LHCN-M2 (cell line): Measurements from ENCODE around the gene RBP5. TPM values are rescaled to one million over a fixed set of nuclear protein-coding genes. Genes with fewer than 3 reads are reported as not detected.
A peak's percentile ranks its signal among the peaks of the same experiment; 100 is the strongest.

Experiments
- DNase-seq: peaks from one replicate; pipeline ENCODE4 v3.0.0-alpha.2; 2012; ENCODE audit warnings: low read depth
- polyA plus RNA-seq: library from polyadenylated mRNA; unstranded; fragments of >200 nt; gene quantifications from one replicate; pipeline ENCODE4 v1.2.1, GENCODE V29; 2012; ENCODE audit warnings: missing spikeins
- total RNA-seq: library from RNA; depleted of rRNA; stranded (reverse); fragments of >200 nt; gene quantifications from 2 replicates; pipeline ENCODE4 v1.2.3, GENCODE V29; 2014; rRNA removed

Gene RBP5, protein sequence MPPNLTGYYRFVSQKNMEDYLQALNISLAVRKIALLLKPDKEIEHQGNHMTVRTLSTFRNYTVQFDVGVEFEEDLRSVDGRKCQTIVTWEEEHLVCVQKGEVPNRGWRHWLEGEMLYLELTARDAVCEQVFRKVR
- total RNA-seq: not detected in 2 replicates
- polyA plus RNA-seq: 0.87 TPM

DNA sequence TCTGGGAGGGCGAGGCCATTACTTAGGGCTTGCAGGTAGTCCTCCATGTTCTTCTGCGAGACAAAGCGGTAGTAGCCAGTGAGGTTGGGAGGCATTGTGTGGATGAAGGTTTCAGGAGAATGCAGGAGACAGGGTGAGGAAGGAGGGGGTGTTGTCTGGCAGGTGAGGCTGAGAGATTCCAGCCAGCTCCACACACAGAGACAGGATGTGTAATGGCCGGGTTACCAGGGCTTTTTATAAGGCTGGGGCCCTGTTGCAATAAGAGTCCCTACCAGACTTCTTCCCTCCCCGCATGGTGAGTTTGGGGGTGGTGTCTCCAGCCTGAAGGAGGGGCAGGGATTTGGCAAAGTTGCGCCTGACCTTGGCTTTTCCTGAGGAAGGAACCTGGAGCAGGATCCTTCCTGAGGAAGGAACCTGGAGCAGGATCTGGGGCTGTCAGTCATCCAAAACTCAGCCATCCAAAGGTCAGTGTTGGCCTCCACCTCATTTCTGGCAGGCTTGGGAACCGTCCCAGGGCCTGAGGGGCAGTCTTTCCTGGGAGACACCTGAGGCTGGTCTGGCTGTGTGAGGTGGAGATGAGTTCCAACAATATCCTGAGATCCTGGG, at the start of gene RBP5:
TSS of gene RBP5 (minus strand) at position 209 of the 606 bp plus-strand sequence. CDS start at position 95, 114 bp downstream.
- DNase-seq: no peak

DNA sequence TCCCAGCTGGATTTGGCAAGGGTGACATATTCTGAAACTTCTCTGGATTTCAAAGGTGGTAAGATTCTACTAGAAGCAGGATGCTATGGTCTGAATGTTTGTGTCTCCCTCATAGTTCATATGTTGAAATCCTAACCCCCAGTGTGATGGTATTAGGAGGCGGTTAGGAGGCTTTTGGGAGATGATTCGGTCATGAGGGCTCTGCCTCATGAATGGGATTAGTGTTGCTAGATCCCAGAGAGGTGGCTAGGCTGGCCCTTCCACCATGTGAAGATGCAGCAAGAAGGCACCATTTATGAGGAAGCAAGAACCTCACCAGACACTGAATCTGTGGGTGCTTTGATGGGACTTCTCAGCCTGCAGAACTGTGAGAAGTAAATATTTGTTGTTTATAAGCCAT, 49.8 kb upstream of the RBP5 start:
- no peak for DNase-seq

DNA sequence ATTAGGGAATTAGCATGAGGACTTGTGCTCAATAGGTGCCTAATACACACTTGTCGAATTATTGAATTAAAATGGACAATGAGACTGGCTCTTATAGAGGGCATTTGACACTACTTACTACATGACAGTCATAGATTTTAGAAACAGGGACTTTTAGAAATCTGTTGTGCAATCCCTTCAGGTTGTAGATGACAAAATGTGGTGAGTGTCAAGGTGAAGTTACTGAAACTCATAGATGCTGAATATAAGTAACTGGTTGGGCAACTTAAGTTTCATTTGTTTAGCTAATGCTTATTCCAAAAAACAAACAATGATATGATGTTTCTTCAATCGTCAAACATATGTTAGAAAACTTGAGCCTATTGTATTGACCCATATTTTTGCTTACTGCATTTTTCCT, 47.9 kb upstream of the RBP5 start:
- no peak for DNase-seq

DNA sequence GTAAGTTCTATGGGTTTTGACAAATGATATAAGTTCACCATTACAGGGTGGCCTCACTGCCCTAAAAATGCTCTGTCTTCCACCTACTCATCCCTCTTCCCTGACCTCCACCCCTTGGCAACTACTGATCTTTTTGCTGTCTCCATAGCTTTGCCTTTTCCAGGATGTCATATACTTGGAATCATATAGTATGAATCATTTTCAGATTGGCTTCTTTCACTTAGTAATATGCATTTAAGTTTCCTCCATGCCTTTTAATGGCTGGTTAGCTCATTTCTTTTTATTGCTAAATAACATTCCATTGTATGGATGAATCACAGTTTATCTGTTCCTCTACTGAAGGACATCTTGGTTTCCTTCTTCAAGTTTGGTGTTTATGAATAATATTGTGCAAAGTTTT, 46.8 kb upstream of the RBP5 start:
- DNase-seq: no peak

DNA sequence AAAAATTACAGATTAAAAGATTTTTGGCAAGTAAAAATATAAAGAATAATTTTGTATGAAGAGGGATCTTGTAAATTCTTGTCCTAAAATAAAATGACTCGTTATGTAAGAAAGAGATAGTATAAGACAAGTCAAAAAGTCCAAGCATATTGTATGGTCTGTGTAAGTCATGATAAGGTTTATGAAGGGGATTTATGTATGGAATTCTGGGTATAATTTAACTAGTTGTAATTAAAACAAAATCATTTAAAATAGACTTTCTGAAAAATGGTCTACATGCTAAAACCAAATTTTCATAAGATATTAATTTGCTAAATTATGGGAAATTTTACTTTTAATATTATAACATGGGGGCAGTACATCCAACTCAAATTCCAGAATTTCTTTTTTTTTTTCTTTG, 43.2 kb upstream of the RBP5 start:
- DNase-seq: peak; percentile 9

DNA sequence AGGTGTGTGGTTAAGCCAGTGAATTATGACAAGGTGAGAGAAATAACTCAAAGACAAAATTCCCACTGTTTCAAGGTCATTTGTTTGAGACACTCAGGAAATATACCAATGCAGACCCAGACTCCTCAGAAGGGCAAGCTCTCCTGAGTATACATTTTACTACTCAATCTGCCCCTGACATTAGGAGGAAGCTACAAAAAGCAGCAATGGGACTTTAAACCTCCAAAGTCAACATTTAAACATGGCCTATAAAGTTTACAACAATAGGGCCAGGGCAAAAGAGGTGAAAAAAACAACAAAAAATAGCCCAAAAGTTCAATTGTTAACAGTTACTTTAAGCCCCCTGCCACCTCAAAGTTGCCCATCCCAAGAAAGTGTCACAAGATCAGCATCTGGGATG, 41.3 kb upstream of the RBP5 start:
- no peak for DNase-seq

DNA sequence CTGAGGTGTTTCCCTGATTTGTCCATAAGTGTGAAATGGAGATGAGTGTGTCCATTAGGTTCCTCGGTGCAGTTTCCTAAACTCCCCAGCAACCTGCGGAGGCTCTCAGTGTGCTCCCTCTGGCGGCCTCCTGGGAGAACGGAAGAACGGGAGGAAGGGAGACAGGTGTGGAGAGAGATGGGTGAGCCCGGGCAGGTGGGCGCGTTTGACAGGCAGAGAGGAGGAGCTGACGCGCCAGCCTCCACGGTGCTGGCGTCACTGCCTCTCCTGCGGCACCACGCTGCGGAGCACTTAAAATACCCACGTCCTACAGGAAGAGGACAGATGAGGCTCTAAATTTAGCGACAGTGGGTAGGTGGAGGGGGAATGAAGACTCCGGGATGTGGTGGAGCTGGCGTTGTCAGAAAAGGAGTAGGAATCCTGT, 34.0 kb upstream of the RBP5 start:
- DNase-seq: no peak

DNA sequence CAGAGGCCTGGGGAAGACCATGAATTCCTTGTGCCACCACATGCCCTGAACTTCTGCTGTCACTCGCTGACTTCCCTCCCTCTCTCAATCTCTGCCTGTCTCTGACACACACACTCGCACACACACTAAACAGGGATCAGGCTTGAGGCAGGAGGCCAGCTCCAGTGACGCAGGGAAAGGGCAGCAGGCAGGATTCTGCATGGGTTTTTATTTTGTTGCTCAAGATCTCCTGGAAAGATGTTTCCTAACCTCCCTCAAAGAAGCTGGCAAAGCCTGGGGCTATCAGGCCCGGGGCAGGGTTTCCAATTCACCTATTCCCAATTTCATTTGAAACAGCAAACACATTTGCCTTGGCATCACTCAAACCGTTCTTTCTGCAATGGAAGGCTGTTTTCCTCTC, 33.1 kb upstream of the RBP5 start:
- DNase-seq: peak; percentile 11

DNA sequence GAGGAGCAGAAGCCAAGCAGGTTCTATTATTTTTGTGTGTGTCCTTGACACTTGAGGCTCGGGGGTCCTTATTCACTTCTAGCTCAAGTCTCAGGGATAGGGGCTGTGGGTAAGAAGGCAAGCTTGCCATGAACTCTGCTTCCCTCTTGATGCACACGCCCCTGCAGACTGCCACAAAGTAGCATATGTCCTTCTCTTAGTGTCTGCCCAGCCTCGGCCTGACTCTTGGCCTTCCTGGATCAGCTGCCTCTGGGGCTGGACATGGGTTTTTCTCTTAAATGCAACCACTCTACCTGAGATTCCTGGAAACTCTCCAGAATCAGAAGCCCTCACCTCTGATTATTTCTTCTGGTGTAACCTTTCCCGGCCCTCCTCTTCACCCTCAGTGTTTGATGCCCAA, 32.6 kb upstream of the RBP5 start:
- no peak for DNase-seq

DNA sequence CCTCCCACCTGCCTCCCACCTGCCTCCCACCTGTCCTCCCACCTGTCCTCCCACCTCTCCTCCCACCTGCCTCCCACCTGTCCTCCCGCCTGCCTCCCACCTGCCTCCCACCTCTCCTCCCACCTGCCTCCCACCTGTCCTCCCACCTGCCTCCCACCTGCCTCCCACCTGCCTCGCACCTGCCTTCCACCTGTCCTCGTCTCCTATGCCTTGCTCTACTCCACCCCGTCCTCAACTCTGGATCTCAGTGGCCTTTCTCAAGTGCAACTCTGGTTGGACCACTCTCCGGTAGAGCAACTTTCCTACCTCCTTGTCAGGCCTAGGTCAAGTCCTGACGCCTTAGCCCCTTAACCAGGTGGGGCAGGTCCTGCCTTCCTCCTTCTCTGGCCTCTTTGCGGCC, 31.5 kb upstream of the RBP5 start:
- no peak for DNase-seq

DNA sequence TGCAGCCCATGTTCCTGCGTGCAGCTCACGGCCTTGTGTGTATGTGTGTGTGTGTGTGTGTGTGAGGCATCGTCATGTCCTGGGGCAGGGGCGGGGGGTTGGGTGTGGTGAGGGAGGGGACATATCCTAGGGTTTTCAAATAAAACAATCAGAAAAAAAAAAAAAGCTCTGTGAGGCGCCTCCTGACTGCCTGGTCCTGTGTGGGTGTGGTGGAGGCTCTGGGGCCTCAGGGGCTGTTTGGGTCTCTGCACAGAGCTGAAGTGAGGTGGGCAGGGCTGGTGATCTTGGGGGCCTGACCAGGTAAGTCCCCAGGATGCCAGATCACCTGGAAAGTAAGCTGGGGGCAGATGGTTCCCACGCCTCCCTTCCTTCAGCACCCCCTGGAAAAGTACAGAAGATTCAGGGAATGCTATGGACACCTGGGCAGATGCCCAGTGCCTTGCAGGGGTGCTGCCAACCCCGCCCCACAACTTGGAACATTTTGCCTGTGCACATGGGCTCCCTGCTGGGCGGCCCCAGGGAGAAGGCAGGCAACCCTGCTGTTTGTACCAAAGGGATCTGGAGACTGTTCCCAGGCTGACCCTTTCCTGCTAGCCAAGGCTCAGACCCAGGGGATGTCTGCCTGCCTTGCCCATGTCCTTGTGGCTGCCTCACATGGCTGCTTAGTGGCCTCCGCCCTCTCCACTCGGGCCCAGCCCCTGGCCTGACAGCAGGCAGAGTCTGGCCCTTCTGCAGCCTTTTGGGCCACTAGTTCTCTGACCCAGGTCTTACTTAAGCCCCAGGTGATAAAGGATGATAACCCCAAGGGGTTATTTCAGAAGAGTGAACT, 30.3 kb upstream of the RBP5 start:
- no peak for DNase-seq

DNA sequence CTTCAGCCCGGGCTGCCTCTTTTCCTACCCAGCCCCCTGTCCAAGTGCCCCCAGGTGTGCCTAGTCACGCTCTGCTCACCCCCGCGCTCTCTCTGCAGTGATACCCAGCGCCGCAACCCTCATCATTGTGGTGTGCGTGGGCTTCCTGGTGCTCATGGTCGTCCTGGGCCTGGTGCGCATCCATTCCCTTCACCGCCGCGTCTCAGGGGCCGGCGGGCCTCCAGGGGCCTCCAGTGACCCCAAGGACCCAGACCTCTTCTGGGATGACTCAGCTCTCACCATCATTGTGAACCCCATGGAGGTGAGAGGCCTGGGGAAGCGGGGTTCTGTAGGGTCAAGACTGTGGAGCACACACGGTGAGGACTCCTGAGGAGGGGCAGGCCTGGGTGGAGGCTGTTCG, 28.7 kb upstream of the RBP5 start:
- no peak for DNase-seq

DNA sequence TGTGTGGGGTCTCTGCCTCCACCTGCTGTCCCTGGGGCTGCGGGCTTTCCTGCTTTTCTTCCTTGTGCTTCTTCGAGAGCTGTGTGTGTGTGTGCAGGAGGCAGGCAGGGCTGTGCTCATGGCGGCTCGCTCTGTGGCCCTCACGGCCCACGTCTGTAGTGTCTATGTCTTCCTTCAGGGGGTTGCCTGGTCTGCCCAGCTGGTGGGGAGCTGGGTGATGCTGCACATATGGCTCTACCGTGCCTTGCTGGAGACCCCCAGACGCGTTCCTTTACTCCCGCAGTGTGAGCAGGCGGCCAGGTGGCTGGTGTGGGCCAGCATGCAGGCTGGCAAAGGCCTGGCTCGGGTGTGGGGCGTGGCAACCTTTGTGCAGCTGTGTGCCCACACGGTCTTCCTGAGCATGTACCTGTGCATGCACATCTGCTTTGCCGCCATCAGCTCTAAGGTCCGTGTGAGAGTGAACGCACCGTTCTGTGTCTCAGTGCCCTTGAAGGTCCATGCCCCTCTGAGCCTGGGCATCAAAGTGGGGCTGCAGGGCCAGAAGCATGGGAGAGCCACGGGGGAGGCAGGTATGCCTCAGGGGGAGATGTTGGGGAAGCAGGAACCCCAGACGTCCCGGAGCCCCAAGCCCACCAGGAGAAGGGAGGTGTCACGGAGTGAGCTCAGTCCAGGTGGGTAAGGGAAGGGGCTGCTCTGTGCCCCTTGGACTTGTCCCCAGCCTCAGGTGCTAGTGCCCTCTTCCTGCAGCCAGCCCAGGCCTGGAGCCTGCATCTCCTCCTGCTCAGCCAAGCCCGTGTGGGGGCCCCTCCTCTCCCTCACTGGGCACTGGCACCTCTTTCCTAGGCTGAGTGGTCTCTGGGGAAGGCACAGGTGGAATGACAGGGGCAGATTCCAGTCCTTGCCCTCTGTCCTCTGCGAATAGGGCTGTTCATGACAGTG, 27.8 kb upstream of the RBP5 start:
- no peak for DNase-seq

DNA sequence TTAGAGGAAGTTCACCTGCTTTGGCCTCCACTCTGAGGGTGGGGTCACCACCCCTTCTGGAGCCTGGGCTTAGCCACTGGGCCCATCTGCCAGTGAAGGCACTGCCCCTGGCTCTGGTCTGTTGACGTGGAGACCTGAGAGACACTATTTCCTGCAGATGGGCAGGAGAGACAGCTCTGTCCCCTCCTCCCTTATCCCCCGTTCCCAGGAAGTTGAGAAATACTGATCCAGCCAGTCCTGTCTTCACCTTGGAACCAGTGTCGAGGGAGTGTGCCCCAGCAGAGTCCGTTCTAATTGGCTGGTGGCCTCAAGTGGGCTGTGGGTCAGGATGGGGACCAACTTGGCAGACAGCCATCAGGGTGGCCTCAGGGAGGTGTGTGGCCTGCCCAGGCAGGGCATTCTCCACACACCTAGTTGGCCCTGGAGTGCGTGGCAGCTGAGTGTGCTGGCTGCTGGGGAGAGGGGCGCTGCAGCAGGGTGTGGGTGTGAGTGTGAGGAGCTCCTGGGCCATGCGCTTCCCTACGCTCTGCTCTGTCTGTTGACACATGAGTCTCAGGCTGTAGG, 26.9 kb upstream of the RBP5 start:
- DNase-seq: no peak

DNA sequence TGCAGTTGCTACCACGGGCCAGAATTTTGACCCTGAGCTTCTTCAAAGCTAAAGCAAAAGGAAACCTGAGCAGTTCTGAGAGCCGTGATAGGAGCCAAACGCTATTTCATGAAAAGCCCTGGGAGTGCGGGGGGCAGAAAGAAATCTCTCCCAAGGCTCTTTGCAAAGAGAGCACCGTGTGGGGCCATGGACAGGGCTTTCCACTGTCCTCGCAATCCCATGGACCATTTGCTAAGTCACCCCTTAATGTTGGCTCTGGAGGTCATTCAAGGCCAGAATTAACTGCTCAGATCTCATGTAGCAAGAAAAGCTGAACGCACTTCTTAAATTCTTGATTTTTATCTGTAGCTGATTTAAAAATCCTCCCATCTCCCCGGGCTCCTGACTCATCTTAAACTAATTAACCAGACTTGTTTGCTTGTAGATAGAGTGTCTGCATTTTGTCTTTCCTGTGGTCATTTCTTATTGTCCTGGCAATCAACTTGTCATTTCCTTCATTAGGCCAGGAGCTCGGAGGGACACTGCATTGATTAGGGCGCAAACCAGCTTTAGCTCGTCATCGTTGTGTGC, 26.3 kb upstream of the RBP5 start:
- no peak for DNase-seq

DNA sequence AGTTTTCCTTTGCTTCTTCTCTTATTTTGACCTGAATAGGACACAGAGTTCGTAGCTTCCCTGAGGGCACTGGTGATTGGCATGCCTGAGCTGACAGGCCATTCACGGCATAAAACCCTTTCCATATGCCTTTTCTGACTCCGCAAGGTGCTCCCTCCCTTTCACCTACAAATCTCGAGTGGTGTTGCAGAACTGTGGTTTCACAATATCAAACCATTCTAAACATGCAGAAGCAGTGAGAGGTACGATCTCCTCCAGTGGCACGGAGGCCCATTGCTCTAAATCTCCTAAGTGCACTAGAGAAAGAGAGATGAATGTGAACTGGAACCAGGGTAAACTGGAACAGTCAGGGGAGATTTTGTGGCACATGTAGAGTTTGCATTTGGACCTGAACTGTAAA, 25.4 kb upstream of the RBP5 start:
- no peak for DNase-seq

DNA sequence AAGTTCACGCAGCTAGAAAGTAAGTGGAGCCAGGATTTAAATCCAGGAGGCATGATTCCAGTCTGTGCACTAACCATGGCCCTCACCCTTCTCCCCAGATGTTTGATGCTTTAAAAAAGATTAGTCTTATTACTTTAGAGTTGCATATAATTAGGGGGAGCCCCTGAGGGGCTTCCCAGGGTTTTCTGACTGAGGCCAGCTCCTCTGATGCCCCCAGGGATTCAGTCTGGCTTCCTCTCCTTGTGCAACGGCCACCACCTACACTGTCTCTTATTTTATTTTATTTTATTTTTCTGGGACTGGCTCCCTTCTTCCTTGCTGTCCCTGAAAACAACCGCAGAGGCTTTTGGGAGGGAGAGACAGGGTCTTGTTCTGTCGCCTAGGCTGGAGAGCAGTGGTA, 24.1 kb upstream of the RBP5 start:
- no peak for DNase-seq

DNA sequence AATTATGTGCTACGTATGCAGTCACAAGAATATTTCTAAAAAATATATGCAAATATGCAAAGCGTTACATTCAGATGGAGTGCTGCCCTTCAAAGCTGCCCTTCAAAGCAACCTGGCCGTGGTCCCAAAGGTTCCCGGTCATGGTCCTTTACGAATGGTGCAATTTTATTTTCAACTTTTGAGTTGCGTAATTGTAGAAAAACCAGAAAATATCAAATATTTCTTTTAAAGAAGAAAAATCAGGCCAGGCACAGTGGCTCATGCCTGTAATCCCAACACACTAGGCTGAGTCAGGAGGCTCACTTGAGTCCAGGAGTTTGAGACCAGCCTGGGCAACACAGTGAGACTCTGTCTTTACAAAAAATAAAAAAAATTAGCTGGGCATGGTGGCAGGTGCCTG, 22.8 kb upstream of the RBP5 start:
- no peak for DNase-seq

DNA sequence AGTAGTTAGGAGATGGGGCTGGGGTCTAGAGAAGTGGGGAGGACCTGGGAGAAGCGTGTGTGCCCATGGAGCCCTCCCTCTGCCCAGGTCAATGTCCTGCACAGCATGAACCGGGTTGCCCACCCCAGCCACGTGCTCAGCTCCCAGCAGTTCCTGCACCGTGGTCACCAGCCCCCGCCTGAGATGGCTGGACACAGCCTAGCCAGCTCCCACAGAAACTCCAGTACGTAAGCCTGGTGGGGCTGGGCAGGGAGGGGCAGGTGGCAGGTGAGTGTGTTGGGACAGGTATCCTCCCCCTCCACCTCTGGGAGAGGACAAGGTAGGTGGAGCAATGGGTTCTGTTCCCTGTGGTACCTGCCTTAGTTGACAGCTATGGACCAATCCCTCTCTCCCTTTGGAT, 22.2 kb upstream of the RBP5 start:
- DNase-seq: no peak

DNA sequence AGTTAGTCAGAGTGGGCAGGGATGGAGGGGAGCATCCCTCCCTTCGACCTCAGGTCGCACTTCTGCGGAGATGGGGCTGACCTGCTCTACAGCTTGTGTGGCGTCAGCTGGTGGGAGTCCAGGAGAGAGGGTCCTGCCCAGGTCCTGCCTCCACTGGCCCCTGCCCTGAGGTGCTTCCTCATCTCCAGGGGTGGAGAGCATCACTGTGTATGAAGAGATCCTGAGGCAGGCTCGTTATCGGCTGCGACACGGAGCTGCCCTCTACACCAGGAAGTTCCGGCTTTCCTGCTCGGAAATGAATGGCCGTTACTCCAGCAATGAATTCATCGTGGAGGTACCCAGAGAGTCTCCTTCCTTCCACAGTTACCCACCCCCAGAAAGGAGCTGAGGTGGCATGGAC, 21.7 kb upstream of the RBP5 start:
- no peak for DNase-seq

DNA sequence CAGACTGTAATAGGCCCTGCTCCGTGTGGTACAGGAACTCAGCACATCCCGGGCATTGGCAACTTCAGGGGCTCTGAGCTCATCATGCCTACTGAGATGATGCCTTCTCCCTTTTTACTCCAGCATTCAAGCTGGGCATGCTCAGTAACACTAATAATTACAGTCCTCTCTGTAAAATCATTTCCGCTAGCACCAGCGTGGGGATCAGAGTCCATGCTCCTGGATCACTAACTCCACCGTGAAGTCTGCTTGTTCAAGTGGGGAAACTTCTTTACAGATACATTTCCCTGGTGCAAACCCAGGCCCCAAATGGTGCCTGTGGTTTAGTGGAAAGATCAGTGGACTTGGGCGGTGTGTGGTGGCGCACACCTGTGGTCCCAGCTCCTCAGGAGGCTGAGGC, 18.2 kb upstream of the RBP5 start:
- DNase-seq: no peak
